ENCODE data around the gene ABLIM2.

ABLIM2 gene

GRCh38 chr4:8083086-8083825 lies 75.4 kb downstream of the ABLIM2 start:
- no peak for DNase-seq (ENCODE audit: low spot score)

DNA sequence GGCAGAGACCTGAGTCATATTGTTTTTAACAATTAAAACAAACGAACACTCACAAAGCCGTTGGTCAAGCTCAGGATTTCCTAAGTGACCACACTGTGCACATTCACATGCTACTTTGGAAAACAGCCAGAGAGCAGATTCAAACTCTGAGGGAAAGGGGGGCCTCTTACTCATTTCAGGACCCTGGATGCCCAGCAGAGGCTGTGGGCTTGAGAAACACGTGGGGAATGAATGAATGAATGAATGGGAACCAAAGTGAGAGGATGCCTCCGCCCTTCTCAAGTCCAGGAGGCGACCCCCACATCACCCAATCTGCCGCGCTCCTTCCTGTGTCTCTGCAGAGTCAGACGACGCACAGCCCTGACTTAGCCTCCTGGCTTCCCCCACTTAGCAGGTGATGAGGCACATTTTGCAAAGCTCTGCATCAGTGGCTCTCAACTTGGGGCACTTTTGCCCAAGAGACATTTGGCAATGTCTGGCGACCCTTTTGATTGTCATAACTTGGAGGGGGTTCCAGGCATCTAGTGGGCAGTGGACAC lies 76.0 kb downstream of the ABLIM2 start:
- no peak for DNase-seq (ENCODE audit: low spot score)

GRCh38 chr4:8081621-8082516 lies 76.7 kb downstream of the ABLIM2 start:
- no peak for DNase-seq (ENCODE audit: low spot score)

- no peak for DNase-seq (ENCODE audit: low spot score)
These were observed 77.4 kb downstream of the ABLIM2 start for GRCh38 chr4:8081171-8081570.

- DNase-seq (ENCODE audit: low spot score), result no peak
These were observed 77.9 kb downstream of the ABLIM2 start for GRCh38 chr4:8080754-8081065.

DNA sequence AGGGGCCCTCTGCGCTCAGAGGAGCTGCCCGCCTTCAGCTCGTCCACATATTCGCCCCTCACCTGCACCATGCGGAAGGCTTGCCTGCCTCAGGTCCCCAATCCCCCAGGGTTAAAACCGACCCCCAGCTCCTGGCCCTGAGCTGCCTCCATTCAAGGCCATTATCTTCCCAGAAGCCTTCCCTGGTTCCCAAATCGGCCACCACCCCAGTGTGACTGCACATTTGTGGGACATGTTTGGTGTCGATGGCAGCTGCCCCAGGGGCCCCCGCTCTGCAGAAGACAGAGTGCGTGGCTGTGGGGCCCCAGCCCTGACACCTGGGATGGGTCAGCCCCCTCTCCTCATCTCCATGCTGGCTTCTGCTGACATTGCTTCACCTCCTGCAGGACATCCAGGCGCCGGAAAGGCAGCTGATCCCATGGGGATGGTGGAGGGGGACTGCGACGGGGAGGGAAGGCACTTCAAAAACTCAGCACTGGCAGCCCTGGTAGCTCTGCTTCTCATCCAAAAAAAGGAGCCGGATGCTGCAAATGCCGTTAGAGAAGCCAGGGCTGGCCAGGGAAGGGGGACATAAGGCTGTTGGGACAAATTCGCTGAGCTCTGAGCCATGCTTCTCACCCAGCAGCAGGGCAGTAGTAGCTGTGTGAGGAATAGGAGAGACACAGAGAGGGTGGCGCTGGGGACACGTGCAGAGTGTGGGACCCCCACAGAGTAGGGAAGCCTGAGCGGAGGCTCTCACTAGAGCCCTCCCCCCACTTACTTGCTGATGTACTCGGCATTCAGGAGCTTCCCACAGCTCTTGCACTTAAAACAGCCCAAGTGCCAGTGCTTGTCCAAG lies 78.5 kb downstream of the ABLIM2 start:
- no peak for DNase-seq (ENCODE audit: low spot score)

DNA sequence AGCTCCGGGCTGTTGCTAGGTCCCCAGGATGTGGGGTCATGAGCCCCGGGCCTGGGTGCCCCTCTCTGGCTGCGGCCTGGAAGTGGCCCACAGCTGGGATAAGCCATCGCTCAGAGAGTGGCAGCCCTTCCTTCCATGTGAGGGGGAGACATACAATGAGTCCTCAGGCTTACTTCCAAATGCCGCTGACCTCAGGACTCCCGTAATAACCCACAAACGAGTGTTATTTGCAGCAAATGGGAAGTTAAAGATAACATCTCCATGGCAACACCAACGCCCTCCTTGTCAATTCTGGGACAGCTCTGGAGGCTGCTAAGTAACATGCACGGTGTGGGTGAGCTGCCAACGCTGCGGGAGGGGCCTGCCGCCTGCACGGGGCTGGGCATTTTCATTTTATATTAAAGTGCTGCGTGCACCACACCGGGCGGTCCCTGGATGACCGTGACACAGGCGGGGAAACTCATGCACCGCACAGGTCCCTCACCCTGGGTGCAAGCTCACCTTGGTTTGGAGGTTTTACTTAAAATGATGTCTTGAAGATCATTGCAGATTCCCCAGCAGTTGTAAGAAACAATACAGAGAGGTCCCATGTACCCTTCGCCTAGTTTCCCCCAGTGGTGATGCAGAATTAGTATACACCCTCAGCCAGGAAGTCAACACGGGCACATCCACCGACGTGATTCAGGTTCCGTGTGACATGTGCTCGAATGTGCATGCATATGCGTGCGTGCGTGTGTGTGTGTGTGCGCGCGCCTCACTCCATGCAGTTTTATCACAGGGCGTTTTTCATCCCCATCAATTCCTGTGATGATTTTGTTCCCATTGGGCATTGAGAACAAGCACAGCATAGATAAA lies 79.4 kb downstream of the ABLIM2 start:
- no peak for DNase-seq (ENCODE audit: low spot score)

DNA sequence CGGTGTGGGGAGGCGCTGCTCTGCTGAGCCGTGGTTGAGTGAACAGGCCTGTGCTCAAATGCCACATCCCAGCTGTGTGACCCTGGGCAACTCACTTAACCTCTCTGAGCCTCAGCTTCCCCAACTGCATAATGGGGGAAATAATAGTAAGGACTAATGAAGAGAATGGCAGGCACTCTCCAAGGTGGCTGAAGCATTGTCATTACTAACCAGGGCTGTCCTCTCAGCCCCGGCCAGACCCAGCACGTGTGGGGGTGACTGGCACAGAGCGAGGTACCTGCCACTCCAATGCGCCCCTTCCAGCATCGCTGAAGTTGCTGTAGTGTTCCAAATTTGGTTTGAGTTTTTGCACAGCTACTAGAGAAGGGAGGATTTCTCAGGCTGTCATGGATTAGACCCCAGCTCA lies 80.0 kb downstream of the ABLIM2 start:
- DNase-seq (ENCODE audit: low spot score), result no peak

DNA sequence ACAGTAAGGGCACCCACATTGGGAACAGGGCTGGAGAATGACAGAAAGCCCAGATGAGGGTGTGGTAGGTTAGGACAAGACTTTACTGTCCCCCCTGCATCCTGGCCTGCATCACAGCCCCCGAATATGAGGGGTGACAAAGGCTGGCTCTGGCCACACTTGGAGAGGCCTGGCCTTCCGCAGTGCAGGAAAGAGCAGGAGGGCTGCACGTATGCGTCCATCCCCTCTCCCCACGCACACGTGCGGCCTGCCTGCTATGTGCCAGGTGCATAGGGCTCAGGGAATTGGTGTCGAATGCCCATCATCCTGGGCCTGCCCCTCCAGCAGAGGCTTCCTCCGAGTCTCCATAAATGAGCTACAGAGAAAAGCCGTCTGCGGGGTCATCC lies 80.5 kb downstream of the ABLIM2 start:
- no peak for DNase-seq (ENCODE audit: low spot score)

- no peak for DNase-seq (ENCODE audit: low spot score)
These were observed 81.2 kb downstream of the ABLIM2 start for GRCh38 chr4:8077181-8078108.

GRCh38 chr4:8076023-8076422 lies 82.6 kb downstream of the ABLIM2 start:
- no peak for DNase-seq (ENCODE audit: low spot score)

DNA sequence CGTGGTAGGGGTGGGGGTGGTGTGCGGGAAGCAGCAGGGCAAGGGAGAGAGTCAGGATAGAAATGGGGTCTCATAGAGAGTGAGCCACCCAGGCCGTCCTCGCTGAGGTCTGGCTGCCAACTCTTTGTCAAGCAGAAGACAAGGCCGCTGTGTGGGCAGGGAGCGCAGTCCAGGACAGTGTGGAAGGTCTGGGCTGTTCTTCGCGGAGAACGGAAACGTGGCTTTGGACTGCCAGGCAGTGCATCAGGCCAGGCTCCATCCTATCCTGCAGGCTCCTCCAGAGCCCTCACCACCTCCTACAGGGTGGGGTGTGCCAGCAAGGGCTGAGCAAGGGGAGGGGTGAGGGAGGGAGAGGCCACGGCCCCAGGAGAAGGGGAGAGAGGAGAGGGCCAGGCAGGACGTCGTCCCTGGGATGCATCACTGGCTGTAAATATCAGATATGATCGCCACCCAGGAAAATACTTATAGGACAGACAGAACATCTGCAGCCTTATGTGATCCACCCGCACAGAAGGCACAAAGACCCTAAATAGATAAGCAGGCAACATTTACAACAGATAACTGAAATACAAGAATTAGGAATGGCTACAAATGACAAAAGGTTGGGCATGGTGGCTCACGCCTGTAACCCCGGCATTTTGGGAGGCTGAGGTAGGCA lies 85.3 kb downstream of the ABLIM2 start:
- no peak for DNase-seq (ENCODE audit: low spot score)

DNA sequence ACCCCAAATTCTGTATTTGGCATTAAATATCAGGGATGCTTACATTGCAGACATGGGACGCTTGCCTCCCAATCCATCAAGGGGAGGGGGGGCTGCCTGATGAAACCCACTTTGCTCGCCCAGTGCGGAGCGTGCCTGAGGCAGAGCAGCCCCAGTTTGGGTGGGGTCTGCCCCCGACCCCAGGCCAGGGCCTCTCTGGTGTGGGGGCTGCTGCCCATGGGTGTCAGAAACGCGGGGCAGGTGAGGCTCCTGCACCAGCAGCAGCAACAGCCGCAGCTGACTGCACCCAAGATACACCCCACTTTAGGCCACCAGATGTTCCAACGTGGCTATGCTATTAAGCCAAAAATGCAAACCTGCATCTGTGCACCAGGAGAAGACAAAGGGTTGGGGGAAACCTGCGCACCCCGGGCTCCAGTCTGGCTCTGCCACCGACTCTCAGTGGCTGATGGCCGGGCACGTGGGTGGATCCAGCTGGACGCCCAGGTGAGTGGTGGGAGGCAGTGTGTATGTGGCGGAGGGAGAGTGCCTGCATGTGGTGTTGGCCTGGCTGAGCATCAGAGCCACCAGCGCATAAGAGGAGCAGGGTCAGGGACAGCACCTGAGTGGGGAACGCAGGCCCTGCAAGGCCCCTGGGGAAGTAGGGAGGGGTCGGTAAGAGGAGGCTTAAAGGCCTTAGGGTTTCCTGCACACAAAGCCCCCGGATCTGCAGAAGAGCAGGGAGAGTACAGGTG lies 86.2 kb downstream of the ABLIM2 start:
- DNase-seq (ENCODE audit: low spot score), result no peak

DNA sequence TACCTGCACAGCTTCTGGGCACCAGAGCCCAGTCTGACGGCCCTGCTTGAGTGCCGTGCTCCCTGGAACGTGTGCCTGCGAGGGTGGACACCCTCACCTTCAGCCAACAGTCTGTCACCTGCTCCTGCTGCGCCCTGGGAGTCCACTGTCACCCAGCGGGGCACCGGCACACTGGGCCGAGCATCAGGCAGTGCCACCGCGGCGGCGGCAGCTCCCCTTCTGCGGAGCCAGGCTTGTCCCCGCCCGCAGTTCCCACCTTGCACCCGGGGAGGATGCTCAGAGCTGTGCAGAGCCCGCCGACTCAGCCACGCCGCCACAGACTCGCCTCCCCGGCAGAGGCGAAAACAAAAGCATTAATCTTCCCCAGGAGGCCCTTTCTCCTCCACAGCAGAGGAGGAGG lies 86.8 kb downstream of the ABLIM2 start:
- no peak for DNase-seq (ENCODE audit: low spot score)

DNA sequence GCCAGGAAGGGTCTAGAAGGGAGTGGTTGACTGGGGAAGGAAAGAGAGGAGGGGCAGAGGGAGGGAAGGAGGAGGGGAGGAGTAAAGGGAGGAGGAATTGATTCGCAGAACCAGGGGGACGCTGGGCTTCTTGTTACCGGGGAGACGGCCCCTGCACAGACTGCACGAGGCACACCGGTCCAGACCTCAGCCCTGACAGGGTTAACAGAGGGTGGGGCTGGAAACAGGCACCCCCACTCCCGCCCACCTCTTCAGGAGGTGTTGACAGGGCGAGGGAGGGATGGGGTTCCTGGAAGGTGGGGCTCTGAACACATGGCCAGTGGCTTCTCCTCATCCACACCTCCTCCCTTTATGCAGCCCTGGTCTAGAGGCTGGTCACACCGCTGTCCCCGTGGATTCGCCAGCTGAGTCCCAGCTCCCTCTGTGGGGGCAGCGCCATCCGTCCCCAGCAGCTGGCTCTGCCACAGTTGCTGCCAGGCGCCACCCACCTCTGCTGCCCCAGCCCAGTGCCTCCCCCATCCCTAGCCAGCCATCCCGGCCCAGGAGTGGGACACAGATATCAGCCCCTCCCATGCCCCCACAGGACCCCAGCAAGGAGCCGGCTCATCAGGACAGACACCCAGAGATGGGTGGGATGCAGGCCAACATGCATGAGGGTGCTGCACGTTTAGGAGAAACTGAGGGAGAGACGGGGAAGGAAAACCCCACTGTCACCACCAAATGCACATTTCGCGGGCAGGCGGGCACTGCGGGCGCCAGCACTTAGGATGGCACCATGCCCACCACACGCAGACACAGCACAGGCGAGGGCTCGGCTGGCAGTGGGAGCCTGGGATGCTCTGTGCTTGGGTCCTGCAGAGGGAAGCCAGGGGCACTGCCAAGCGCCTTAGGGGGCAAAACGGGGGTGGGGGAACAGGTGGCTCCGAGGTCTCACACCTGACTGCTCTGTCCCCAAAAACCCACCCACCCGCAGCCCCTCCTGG lies 87.6 kb downstream of the ABLIM2 start:
- no peak for DNase-seq (ENCODE audit: low spot score)

- no peak for DNase-seq (ENCODE audit: low spot score)
These were observed 89.4 kb downstream of the ABLIM2 start for GRCh38 chr4:8069102-8069752.

Measured in COLO829 (cell line).